Stimulated activated CD4-positive, alpha-beta T cell treated with anti-CD3 and anti-CD28 coated beads, Interleukin-1b, Interleukin-23, amount 100 ng/mL, for 24 hours (primary cell): ENCODE results near the gene NUDCD3.

Experiments used
- DNase-seq, 4 experiments: peaks; one replicate each; pipeline ENCODE4 v3.0.0-alpha.2; 2020; ENCODE audit warnings: low read depth in 4 of 4, low spot score in 1 of 4

The NUDCD3 gene

GRCh38 chr7:44402401-44403060 lies 87.9 kb downstream of the NUDCD3 start:
- no peak for DNase-seq

DNA sequence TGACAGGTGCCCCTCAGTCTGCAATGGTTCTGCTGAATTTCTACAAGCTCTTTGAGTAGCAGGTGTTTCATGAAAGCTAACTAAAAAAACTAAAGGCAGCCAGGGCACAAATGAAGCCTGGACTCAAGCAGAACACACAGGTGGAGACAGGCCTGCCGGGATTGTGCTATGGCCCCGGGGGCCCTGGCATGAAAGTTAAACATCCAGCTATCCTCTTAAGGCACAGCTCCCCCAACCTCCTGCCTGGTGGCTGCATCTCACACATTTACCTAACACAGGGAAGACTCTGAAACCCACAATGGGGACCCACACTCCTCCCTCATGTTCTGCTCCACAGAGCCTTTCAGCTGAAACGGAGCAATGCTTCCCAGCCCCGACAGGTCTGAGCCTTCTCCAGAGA lies 88.8 kb downstream of the NUDCD3 start:
- no peak for DNase-seq

GRCh38 chr7:44400033-44400511 lies 90.4 kb downstream of the NUDCD3 start:
- DNase-seq: no peak

GRCh38 chr7:44398953-44399574 lies 91.4 kb downstream of the NUDCD3 start:
- DNase-seq: no peak

GRCh38 chr7:44398511-44398911 lies 91.9 kb downstream of the NUDCD3 start:
- no peak for DNase-seq

DNA sequence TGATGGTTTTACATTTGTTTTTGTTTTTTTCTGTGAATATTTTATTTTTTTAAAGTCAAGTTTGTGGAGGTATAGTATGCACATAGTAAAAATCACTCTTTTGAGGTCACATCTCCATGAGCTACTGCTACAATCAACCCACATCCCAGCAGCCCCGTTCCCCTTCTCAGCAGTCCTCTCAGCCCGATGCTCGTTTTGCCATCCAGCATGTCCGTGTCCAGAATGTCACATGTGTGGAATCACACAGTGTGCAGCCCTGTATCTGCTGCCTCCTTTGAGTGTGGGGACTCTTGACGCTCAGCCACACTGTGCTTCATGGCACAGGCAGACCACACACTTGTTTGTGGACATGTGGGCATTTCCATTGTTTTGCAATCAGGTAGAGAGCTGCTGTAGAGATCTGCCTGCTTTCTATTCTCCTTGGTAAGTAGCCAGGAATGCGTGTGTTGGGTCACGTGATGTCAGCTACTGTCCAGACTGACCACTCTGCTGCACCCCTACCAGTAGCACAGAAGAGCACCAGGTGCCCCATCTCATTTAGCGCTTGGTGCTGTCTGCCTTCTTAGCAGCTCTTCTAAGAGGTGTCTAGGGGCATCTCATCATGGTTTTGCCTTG lies 93.4 kb downstream of the NUDCD3 start:
- no peak for DNase-seq

DNA sequence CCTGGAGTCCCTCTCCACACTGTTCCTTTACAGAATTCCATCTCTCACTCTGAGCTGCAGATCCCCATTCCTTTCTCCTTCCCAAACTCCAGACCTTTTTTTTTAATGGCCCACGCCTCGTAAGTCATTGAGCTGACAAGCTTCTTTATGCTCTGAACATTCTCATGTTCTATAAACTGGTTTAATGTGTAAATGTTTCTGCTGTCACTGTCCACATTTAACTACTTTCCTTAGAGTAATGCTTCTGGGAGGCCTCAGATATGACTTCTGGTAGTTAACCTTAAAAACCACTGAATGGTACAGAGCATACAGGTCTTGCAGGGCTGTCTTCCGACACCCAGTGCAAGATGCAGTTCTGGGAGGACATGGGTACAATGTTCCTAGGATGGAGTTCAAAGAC lies 94.0 kb downstream of the NUDCD3 start:
- no peak for DNase-seq

DNA sequence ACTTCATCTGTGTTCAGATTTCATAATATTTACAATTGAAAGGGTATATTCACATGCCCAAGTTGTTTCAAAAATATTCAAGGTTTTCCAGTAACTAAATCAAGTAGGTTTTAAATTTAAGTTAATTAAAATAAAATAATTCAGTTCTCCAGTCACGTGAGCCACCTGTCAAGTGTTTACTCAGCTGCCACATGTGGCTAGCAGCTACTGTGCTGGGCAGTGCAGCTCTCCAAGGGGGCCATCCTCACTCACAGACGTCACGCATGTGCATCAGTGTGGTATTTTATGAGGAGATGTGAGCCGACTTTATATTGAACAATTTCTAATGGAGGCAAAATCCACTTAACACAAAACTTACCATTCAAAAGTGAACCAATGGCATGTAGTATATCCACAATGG lies 95.4 kb downstream of the NUDCD3 start:
- DNase-seq: no peak

- DNase-seq: no peak
Measured at GRCh38 chr7:44394636-44395035, 95.8 kb downstream of the NUDCD3 start.

GRCh38 chr7:44394112-44394447 lies 96.4 kb downstream of the NUDCD3 start:
- DNase-seq: no peak

- no peak for DNase-seq
Measured at GRCh38 chr7:44393238-44394111, 97.0 kb downstream of the NUDCD3 start.

GRCh38 chr7:44392618-44393010 lies 97.8 kb downstream of the NUDCD3 start:
- no peak for DNase-seq

DNA sequence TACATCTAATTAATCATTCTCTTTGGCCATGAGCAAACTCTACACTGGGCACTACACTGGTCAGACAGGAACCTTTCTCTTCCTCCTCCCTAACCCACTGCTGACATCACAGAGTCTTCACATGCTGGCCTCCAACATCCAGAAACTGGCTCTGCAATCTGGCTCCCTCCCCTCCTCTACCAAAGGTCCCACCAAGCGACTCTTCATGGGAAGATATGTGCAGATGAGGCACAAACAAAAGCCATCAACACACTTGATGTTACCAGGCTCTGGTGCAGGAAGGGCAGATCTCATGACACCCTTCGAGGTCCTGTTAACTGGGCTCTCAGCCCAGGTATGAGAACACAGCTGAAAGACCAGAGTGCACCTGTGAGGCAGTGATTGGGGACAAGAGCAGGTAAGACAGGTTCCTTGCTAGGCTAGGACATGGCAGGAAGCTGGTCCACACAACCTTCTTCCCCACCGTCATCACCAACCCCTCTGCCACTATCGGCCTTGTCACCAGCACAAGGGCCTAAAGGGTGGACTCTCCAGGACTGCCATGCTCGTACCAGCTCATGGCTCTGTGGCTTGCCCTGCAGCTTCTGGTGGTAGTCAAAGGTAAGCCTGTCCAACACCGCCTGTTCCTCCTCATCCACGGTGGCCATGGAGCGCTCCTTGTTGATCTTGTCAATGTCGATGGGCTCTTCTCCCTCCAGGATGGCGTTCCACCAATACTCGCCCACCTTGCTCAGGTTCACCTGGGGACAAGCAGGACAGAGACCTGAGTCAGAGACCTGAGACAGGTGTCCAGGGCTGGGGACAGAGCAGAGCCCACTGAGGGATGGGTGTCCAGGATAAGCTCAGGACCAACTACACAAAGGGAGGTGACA lies 98.5 kb downstream of the NUDCD3 start:
- DNase-seq: no peak

DNA sequence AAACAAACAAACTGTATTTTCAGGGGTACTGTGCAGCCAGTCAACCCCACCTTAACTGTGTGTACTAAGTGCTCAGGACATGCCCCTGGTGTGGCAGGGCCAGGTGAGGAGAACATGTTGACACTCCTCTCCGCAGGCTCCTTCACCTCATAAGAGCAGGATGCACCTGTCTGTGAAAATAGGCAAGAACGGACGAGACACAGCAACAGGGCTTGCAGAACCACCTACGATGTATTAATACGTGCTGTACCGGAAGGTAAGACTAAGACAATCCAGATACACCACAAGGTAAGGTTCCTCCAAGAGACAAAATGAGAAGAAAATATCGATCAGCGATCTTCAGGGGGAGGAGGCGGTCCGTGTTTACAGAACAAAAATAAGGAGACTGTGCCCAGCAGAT lies 99.3 kb downstream of the NUDCD3 start:
- DNase-seq: no peak

DNA sequence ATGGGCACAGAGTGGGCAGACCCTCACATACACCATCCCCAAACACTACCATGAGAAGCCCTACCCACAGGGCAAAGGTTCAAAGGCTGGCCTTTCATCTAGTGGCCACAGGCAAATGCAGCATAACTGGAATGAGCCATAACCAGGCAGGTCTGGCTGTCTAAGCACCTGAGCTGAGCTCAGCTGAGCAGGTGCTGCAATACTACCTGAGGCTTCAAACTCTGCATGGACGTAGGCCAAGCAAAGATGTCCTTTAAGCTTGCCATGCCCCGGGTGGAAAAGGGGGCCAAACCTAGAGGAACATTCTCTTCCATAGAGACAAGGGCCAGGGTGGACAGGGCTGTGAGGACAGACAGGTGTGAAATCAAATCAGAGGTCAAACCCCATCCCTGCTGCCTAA lies 99.8 kb downstream of the NUDCD3 start:
- no peak for DNase-seq

DNA sequence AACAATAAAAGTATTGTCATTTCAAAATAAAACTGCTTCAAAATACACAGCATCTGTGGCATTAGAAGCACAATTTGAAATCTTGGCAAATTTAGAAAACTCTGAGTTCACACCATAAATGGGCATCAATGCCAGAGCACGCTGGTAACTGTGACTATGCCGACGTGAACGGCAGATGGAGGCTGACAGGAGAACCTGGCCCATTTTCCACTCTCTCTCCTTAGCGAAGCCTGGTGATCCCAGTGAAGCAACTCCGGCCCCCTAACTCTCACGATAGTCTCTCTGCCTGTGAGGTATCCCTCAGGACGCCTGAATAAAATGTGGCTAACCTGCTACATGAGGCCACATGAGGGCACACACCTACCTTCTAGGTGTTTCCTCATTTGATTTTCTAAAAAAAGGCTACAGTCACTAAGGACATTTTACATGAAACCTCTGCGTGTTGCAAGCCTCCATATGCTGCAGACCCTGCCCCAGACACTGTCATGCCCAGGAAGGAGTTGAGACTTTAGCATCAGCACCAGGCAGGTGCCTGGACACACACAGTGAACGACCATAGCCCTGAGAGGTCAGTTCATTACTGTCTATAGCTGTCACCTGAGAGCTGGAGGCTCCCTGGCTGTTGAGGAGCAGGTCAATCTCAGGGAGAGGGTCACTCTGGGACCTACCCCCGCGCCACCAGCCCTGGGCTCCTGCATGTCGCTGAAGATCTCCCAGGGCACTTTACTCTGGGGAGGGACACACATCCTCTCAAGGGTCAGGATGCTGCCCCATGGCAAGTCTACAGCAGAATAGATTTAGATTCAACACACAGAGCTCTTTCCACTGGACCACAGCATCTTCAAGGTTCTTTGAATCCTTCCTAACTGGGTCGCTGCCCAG lies 102.1 kb downstream of the NUDCD3 start:
- no peak for DNase-seq

DNA sequence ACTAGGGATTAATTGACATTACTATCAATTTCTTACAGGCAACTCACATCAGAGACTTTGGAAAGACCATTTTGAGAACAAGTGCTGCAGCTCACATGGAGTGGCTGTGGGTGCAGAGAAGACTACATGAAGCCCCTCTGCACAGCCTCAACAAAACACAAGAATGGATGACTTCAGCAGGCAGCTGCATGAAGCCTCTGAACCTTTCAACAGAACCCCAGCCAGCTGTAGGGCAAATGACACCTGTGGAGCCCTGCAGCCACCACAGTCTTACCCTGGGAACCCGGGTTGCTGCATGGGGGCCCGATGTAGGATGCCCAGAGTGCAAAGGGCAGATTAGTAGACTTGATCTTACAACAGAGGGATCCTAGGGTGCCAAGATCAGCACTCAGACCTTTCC lies 103.1 kb downstream of the NUDCD3 start:
- DNase-seq: no peak

GRCh38 chr7:44386139-44386913 lies 104.1 kb downstream of the NUDCD3 start:
- DNase-seq: no peak
